WTC11 (cell line): Measurements from ENCODE around the gene FLYWCH2.
"Not testable (repeated sequence)": the region's sequence is repeated elsewhere in the genome, so short reads cannot be mapped to it uniquely, and the experiment has no call there.

Experiments
- CREB1 ChIP-seq: sonication (generic); formaldehyde crosslinking; IDR thresholded peaks from 2 replicates; pipeline ENCODE4 v1.8.0; 2023; ENCODE audit warnings: mild to moderate bottlenecking, missing genetic modification reagents
- GABPB1 ChIP-seq: sonication (generic); formaldehyde crosslinking; IDR thresholded peaks from 2 replicates; pipeline ENCODE4 v1.8.1; 2023; ENCODE audit warnings: mild to moderate bottlenecking, missing genetic modification reagents
- GTF2I ChIP-seq: fragments of 250-450 bp; sonication (Bioruptor Pico); conservative IDR thresholded peaks from 2 replicates; pipeline ENCODE4 v1.4.0; 2021; ENCODE audit warnings: mild to moderate bottlenecking
- MAX ChIP-seq: sonication (generic); formaldehyde crosslinking; IDR thresholded peaks from 2 replicates; pipeline ENCODE4 v1.8.0; 2022; ENCODE audit warnings: mild to moderate bottlenecking, missing genetic modification reagents
- PREB ChIP-seq: sonication (generic); formaldehyde crosslinking; IDR thresholded peaks from 2 replicates; pipeline ENCODE4 v1.8.1; 2022; ENCODE audit warnings: mild to moderate bottlenecking, missing genetic modification reagents, moderate library complexity, borderline replicate concordance
- SP1 ChIP-seq: sonication (generic); formaldehyde crosslinking; conservative IDR thresholded peaks from 2 replicates; pipeline ENCODE4 v1.8.1; 2022; ENCODE audit warnings: missing genetic modification reagents
- ZNF121 ChIP-seq: sonication (generic); formaldehyde crosslinking; IDR thresholded peaks from 2 replicates; pipeline ENCODE4 v1.8.0; 2023; ENCODE audit warnings: missing genetic modification reagents
- TF ChIP-seq, protein P1 (sequence below): fragments of 200-600 bp; IDR thresholded peaks from 2 replicates; pipeline ENCODE4 v1.8.0; 2022; ENCODE audit warnings: antibody characterized with exemption
- TF ChIP-seq, protein P2 (sequence below): sonication (generic); formaldehyde crosslinking; IDR thresholded peaks from 2 replicates; pipeline ENCODE4 v1.8.1; 2022; ENCODE audit warnings: mild to moderate bottlenecking, moderate library complexity, missing genetic modification reagents
- TF ChIP-seq, protein P3 (sequence below): sonication (generic); formaldehyde crosslinking; IDR thresholded peaks from 2 replicates; pipeline ENCODE4 v1.8.1; 2022; ENCODE audit warnings: missing genetic modification reagents, borderline replicate concordance
- TF ChIP-seq, protein P4 (sequence below): sonication (generic); formaldehyde crosslinking; IDR thresholded peaks from 2 replicates; pipeline ENCODE4 v1.8.1; 2022; ENCODE audit warnings: low read depth, mild to moderate bottlenecking, moderate library complexity, missing genetic modification reagents, borderline replicate concordance

- TF ChIP-seq, protein P1, sequence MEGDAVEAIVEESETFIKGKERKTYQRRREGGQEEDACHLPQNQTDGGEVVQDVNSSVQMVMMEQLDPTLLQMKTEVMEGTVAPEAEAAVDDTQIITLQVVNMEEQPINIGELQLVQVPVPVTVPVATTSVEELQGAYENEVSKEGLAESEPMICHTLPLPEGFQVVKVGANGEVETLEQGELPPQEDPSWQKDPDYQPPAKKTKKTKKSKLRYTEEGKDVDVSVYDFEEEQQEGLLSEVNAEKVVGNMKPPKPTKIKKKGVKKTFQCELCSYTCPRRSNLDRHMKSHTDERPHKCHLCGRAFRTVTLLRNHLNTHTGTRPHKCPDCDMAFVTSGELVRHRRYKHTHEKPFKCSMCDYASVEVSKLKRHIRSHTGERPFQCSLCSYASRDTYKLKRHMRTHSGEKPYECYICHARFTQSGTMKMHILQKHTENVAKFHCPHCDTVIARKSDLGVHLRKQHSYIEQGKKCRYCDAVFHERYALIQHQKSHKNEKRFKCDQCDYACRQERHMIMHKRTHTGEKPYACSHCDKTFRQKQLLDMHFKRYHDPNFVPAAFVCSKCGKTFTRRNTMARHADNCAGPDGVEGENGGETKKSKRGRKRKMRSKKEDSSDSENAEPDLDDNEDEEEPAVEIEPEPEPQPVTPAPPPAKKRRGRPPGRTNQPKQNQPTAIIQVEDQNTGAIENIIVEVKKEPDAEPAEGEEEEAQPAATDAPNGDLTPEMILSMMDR: not testable (repeated sequence)
- TF ChIP-seq SP1 (CRISPR knock-in tag); CREB1 (CRISPR knock-in tag); GABPB1 (CRISPR knock-in tag); GTF2I (CRISPR knock-in tag); PREB; MAX: not testable (repeated sequence)
- TF ChIP-seq, protein P2, sequence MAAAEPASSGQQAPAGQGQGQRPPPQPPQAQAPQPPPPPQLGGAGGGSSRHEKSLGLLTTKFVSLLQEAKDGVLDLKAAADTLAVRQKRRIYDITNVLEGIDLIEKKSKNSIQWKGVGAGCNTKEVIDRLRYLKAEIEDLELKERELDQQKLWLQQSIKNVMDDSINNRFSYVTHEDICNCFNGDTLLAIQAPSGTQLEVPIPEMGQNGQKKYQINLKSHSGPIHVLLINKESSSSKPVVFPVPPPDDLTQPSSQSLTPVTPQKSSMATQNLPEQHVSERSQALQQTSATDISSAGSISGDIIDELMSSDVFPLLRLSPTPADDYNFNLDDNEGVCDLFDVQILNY (CRISPR knock-in tag): not testable (repeated sequence)
- TF ChIP-seq, protein P3, sequence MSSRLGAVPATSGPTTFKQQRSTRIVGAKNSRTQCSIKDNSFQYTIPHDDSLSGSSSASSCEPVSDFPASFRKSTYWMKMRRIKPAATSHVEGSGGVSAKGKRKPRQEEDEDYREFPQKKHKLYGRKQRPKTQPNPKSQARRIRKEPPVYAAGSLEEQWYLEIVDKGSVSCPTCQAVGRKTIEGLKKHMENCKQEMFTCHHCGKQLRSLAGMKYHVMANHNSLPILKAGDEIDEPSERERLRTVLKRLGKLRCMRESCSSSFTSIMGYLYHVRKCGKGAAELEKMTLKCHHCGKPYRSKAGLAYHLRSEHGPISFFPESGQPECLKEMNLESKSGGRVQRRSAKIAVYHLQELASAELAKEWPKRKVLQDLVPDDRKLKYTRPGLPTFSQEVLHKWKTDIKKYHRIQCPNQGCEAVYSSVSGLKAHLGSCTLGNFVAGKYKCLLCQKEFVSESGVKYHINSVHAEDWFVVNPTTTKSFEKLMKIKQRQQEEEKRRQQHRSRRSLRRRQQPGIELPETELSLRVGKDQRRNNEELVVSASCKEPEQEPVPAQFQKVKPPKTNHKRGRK: not testable (repeated sequence)
- TF ChIP-seq, protein P4, sequence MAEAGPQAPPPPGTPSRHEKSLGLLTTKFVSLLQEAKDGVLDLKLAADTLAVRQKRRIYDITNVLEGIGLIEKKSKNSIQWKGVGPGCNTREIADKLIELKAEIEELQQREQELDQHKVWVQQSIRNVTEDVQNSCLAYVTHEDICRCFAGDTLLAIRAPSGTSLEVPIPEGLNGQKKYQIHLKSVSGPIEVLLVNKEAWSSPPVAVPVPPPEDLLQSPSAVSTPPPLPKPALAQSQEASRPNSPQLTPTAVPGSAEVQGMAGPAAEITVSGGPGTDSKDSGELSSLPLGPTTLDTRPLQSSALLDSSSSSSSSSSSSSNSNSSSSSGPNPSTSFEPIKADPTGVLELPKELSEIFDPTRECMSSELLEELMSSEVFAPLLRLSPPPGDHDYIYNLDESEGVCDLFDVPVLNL: not testable (repeated sequence)
- TF ChIP-seq ZNF121 (CRISPR knock-in tag): peak; percentile 35; the same call in 1 of the 2 replicates
Measured at GRCh38 chr16:2943716-2944115, 60.7 kb downstream of the FLYWCH2 start.
